Naive thymus-derived CD4-positive, alpha-beta T cell (primary cell): ENCODE data around the gene CAPN10. TPM values are rescaled to one million over a fixed set of nuclear protein-coding genes. Genes with fewer than 3 reads are reported as not detected.

Experiments used
- ATAC-seq: fragments of 150-1000 bp; cut with Tn5 transposase; 2 replicates; pipeline ENCODE4 v1.10.0; 2021; ENCODE audit warnings: mild to moderate bottlenecking, moderate library complexity
- CTCF ChIA-PET: fragments of 350-600 bp; sonication (Branson Sonifier 250); formaldehyde crosslinking; loops from one replicate; lab custom pipeline; 2021; ENCODE audit warnings: antibody characterized with exemption; lab: Charles Lee
- POLR2A ChIA-PET: fragments of 350-600 bp; sonication (Branson Sonifier 250); formaldehyde crosslinking; loops from one replicate; lab custom pipeline; 2021; ENCODE audit warnings: antibody characterized with exemption, inconsistent platforms; lab: Charles Lee
- DNase-seq, 9 donors: peaks; one replicate each; pipeline versions ENCODE4 v3.0.0 to v3.0.0-alpha.2; 2020 to 2022; ENCODE audit warnings: mixed read lengths in 1 of 9
- H3K27ac ChIP-seq: one replicate; pipeline ENCODE4 v1.7.0; 2013; ENCODE audit warnings: mild to moderate bottlenecking, low read depth, low read length, moderate library complexity
- H3K27me3 ChIP-seq, 2 donors: one replicate each; pipeline ENCODE4 v1.7.0; 2013; ENCODE audit warnings: low read length in 2 of 2, mild to moderate bottlenecking in 2 of 2, moderate library complexity in 2 of 2; ENCODE audit not compliant: control insufficient read depth in 2 of 2, insufficient read depth in 2 of 2
- H3K36me3 ChIP-seq, 3 experiments: 1 replicate in 2 of 3; 2 replicates in 1 of 3; pipeline ENCODE4 v1.7.0; 2013; ENCODE audit warnings: low read length in 3 of 3, mild to moderate bottlenecking in 3 of 3, moderate library complexity in 1 of 3; ENCODE audit not compliant: insufficient read depth in 3 of 3, control insufficient read depth in 2 of 3
- H3K4me1 ChIP-seq, 2 donors: one replicate each; pipeline ENCODE4 v1.7.0; 2013; ENCODE audit warnings: low read length in 2 of 2, mild to moderate bottlenecking in 2 of 2, moderate library complexity in 1 of 2; ENCODE audit not compliant: control insufficient read depth in 2 of 2, insufficient read depth in 2 of 2
- H3K4me3 ChIP-seq: 2 replicates; pipeline ENCODE4 v1.7.0; 2013; ENCODE audit warnings: mild to moderate bottlenecking, low read length
- H3K9me3 ChIP-seq, 3 experiments: 1 replicate in 2 of 3; 2 replicates in 1 of 3; pipeline ENCODE4 v1.7.0; 2013; ENCODE audit warnings: low read length in 3 of 3; ENCODE audit not compliant: control insufficient read depth in 2 of 3
- H3K27ac Mint-ChIP-seq, 9 donors: one replicate each; pipeline ENCODE4 v1.8.0; 2020 to 2022; ENCODE audit warnings: mixed read lengths in 9 of 9, mild to moderate bottlenecking in 8 of 9, moderate library complexity in 5 of 9, inconsistent platforms in 2 of 9
- H3K27me3 Mint-ChIP-seq, 5 donors: one replicate each; pipeline ENCODE4 v1.8.0; 2021 to 2022; ENCODE audit warnings: mixed read lengths in 5 of 5, mild to moderate bottlenecking in 1 of 5
- H3K36me3 Mint-ChIP-seq, 5 donors: one replicate each; pipeline ENCODE4 v1.8.0; 2020 to 2022; ENCODE audit warnings: mixed read lengths in 5 of 5, mild to moderate bottlenecking in 3 of 5, inconsistent platforms in 1 of 5
- H3K4me1 Mint-ChIP-seq, 7 donors: one replicate each; pipeline ENCODE4 v1.8.0; 2020 to 2022; ENCODE audit warnings: mixed read lengths in 7 of 7, mild to moderate bottlenecking in 3 of 7, inconsistent platforms in 1 of 7
- H3K4me3 Mint-ChIP-seq, 10 donors: one replicate each; pipeline ENCODE4 v1.8.0; 2020 to 2022; ENCODE audit warnings: mild to moderate bottlenecking in 10 of 10, mixed read lengths in 10 of 10, moderate library complexity in 6 of 10, inconsistent platforms in 2 of 10
- H3K9me3 Mint-ChIP-seq, 11 donors: one replicate each; pipeline ENCODE4 v1.8.0; 2020 to 2022; ENCODE audit warnings: mixed read lengths in 11 of 11, mild to moderate bottlenecking in 4 of 11, inconsistent platforms in 1 of 11, moderate library complexity in 1 of 11
- intact Hi-C, 2 donors: fragments of 100-400 bp; cut with micrococcal nuclease; formaldehyde crosslinking; loops; one replicate each; pipeline ENCODE4 v1.15.1; 2023
- polyA plus RNA-seq, 2 donors: library from polyadenylated mRNA; unstranded; fragments of 300-500 nt; fragmentation: Illumina TruSeq; gene quantifications; one replicate each; pipeline ENCODE4 v1.2.3, GENCODE V29; 2021
- total RNA-seq, 6 experiments: library from RNA in 5 of 6; stranded (reverse) in 5 of 6; gene quantifications; 1 replicate in 5 of 6; 2 replicates in 1 of 6; pipeline ENCODE4 v1.2.3 and lab custom pipeline; 2021 to 2026

Gene CAPN10
- total and polyA plus RNA-seq, 7 experiments from 2014 or later: 8.4 to 74.8 (median 54.9) TPM

DNA sequence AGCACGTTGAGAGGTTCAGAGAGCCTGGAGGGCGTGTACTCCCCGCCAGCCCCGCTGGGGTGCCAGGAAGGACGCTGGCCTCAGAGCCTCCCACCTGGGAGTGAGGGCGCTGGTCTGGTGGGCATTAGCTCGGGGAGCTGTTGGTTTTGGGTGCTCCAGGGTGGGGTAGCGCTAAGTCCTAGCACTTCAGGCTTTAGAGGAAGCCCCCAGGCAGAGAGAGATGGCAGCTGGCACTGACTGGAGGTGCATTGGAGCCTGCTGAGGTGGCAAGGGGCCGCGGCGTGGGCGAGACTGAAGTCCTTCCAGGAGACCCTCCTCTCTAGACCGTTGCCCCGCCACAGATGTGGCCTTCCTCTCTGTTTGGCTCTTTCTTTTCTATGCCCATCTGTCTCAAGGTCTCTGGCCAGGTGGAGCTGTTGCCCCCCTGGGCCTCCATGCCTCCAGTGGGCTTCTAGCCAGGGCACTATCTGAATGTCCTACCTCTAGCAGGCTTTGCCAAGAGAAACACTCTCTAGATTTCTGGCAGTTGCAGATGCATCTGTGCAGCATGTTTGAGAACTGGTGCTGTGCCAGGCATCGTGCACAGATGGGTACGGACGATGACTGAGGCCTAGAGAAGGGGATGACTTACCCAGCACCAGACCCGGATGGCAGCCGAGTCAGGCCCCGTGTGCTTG, 6.6 kb downstream of the CAPN10 start:
- ATAC-seq (no peak), DNase-seq (peak in 1 of 9 donors; percentile 0)
- Mint-ChIP-seq H3K4me1 (peaks cover 10 to 17% (median 15%) of the 10 kb centered on the region in 7 donors), H3K9me3 (no peaks in the 10 kb centered on the region), H3K4me3 (no peak overlapping the region), H3K36me3 (peaks cover 0 to 16% (median 0%) of the 10 kb centered on the region in 5 donors), H3K27me3 (no peaks in the 10 kb centered on the region), H3K27ac (peak overlapping the region in 2 of 9 donors; percentile 41 to 57)
- Histone ChIP-seq H3K27ac (no peak overlapping the region), H3K27me3 (no peaks in the 10 kb centered on the region), H3K4me1 (peaks cover 6 to 9% of the 10 kb centered on the region in 2 donors), H3K9me3 (no peaks in the 10 kb centered on the region), H3K4me3 (no peak overlapping the region), H3K36me3 (peaks cover 0 to 90% (median 0%) of the 10 kb centered on the region in 3 experiments)
- ChIA-PET CTCF (no interaction called here), POLR2A (no interaction called here)
- intact Hi-C loops: loop anchor here in 1 of 2 donors (10.0 kb wide), 1 partner anchor 112 kb away; no protein-coding TSS in a partner anchor

DNA sequence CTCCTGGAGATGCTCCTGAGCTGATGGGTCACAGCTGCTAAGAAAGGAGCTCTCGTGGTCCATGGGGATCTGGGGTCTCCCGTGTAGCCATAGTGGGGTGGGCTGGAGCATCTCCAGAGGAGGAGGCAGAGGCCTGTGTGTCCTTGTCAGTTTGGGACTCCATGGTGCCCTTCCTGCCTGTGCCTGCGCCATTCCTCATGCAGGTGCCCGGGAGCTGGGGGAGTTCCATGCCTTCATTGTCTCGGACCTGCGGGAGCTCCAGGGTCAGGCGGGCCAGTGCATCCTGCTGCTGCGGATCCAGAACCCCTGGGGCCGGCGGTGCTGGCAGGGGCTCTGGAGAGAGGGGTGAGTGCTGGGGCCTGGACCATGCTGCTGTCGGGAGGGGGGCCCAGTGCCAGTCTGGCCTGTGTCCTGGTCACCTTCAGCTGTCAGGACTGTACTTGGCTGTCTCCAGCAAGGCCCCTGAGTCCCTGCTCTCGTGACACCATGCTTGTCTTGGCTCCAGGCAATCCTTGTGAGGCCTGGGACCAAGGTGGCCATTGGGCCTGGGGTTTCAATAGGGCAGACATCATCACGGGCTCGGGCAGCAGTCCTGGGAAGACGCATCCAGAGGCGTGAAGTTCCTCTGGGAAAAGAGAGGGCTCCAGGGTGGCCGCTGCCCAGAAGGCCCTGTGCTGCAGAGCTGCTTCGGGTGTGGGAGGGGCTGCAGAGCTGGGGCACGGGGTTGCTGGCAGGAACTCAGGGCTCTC, 7.3 kb downstream of the CAPN10 start:
- Mint-ChIP-seq H3K27ac (no peak overlapping the region), H3K27me3 (no peaks in the 10 kb centered on the region), H3K4me1 (peaks cover 3 to 10% (median 8%) of the 10 kb centered on the region in 7 donors), H3K36me3 (peaks cover 0 to 12% (median 0%) of the 10 kb centered on the region in 5 donors), H3K9me3 (no peaks in the 10 kb centered on the region), H3K4me3 (no peak overlapping the region)
- Histone ChIP-seq H3K9me3 (no peaks in the 10 kb centered on the region), H3K27me3 (no peaks in the 10 kb centered on the region), H3K36me3 (peaks cover 0 to 97% (median 0%) of the 10 kb centered on the region in 3 experiments), H3K4me1 (peaks cover 0 to 1% of the 10 kb centered on the region in 2 donors), H3K4me3 (no peak overlapping the region), H3K27ac (no peak overlapping the region)
- intact Hi-C loops: loop anchor here in 1 of 2 donors (2.0 to 10.0 kb wide), 2 partner anchors 31 to 111 kb away; partner anchors contain the start of gene GPR35
- CTCF ChIA-PET: no interaction called here
- POLR2A ChIA-PET: no interaction called here
- ATAC-seq (no peak), DNase-seq (peak in 1 of 9 donors; percentile 8)

DNA sequence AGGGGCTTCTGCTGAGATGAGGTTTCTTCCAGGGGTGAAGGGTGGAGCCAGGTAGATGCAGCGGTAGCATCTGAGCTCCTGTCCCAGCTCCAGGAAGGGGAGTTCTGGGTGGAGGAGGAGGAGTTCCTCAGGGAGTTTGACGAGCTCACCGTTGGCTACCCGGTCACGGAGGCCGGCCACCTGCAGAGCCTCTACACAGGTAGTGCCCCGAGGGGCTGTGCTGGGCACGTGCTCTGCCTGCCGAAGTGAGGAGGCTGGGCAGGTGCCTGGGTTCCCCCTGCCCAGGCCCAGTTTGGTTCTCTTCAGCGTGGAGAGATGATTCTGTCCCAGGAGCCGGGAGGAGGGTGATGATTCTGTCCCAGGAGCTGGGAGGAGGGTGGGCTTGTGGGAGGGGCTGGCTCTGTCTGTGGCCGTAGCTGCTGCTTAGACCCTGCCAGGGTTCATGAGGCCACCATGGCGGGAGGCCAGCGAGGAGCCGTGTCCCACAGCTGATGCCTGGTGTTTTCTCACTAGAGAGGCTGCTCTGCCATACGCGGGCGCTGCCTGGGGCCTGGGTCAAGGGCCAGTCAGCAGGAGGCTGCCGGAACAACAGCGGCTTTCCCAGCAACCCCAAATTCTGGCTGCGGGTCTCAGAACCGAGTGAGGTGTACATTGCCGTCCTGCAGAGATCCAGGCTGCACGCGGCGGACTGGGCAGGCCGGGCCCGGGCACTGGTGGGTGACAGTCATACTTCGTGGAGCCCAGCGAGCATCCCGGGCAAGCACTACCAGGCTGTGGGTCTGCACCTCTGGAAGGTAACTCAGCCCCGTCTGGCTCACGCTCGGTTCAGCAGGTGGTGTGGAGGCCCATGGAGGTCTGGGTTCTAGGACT, 8.2 kb downstream of the CAPN10 start:
- CTCF ChIA-PET: interaction anchor here (1.5 kb wide), 1 partner anchor 8 kb away, joined by 3 read pairs; the partner anchor contains the start of gene CAPN10
- no peak overlapping the region for H3K4me3 Mint-ChIP-seq
- peaks cover 0 to 100% (median 0%) of the 10 kb centered on the region in 3 experiments for H3K36me3 ChIP-seq

DNA sequence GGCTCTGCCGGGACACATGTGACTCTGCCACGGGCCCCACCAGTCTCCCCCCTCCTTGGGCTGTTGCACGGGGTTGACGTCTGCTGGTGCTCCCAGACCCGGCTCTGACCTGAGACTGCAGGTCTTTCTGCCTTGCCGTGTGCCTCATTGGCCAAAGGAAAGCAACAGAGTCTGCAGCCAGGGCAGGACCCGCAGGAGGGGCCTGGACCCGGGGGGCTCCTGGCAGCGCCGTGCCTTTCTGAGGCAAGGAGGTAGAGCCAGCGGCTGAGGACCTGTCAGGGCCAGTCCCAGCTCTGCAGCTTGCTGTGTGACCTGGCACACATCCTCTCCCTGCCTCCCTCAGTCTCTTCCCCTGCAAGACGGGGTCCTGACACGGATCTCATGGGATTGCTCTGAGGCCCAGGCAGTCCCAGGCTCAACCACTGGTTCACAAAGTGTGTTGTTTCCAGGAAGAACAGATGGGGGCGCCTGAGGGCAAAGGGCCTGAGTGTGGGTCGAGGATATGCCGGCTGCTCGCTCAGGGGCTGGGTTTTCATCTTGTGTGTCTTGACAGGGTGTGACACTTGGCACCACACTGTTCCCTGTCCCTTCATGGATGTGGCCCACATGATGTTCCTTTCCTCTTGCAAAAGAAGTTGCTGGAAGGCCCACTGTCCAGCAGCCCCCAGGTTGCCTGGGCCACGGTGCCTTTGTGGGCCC, 9.0 kb downstream of the CAPN10 start:
- Histone ChIP-seq H3K4me3 (no peak overlapping the region), H3K9me3 (no peaks in the 10 kb centered on the region), H3K27ac (no peak overlapping the region), H3K4me1 (no peaks in the 10 kb centered on the region), H3K27me3 (no peaks in the 10 kb centered on the region), H3K36me3 (peaks cover 0 to 100% (median 0%) of the 10 kb centered on the region in 3 experiments)
- intact Hi-C loops: loop anchor here in 1 of 2 donors (2.0 to 10.0 kb wide), 2 partner anchors 29 to 109 kb away; partner anchors contain the start of gene GPR35
- Mint-ChIP-seq H3K4me1 (peaks cover 0 to 7% (median 4%) of the 10 kb centered on the region in 7 donors), H3K27ac (no peak overlapping the region), H3K36me3 (peaks cover 0 to 9% (median 0%) of the 10 kb centered on the region in 5 donors), H3K27me3 (no peaks in the 10 kb centered on the region), H3K4me3 (no peak overlapping the region), H3K9me3 (no peaks in the 10 kb centered on the region)
- DNase-seq: peak in 6 of 9 donors; percentile 15 to 45 (median 32)
- ChIA-PET CTCF (interaction anchor here (1.5 kb wide), 1 partner anchor 9 kb away, joined by 3 read pairs; the partner anchor contains the start of gene CAPN10), POLR2A (interaction anchor here (0.6 kb wide), 1 partner anchor 26 kb away, joined by 3 read pairs; no protein-coding TSS in a partner anchor)
- ATAC-seq: no peak

More for the DNA sequence above, 8.2 kb downstream of the CAPN10 start:
- Mint-ChIP-seq H3K27me3 (no peaks in the 10 kb centered on the region), H3K36me3 (peaks cover 0 to 10% (median 0%) of the 10 kb centered on the region in 5 donors), H3K4me1 (peaks cover 0 to 7% (median 4%) of the 10 kb centered on the region in 7 donors), H3K9me3 (no peaks in the 10 kb centered on the region), H3K27ac (peak overlapping the region in 1 of 9 donors; percentile 83)
- no peak overlapping the region for H3K4me3 ChIP-seq
- ATAC-seq (no peak), DNase-seq (peak in 1 of 9 donors; percentile 6)
- intact Hi-C loops: loop anchor here in 1 of 2 donors (2.0 to 10.0 kb wide), 2 partner anchors 30 to 110 kb away; partner anchors contain the start of gene GPR35
- no peaks in the 10 kb centered on the region for H3K9me3 ChIP-seq
- no peaks in the 10 kb centered on the region for H3K27me3 ChIP-seq
- POLR2A ChIA-PET: interaction anchor here (0.6 kb wide), 1 partner anchor 27 kb away, joined by 3 read pairs; no protein-coding TSS in a partner anchor
- no peak overlapping the region for H3K27ac ChIP-seq
- no peaks in the 10 kb centered on the region for H3K4me1 ChIP-seq

DNA sequence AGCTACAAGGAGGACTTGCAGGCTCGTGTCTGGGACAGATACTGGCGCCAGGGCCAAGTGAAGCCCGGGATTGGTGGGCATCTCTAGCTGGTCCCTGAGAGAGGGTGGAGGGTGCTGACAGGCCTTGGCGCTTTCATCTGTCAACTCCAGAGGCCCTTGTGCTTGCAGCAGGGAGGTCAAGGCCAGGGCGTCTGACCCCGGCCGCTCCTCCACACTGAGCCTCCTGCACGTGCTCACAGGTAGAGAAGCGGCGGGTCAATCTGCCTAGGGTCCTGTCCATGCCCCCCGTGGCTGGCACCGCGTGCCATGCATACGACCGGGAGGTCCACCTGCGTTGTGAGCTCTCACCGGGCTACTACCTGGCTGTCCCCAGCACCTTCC, 9.5 kb downstream of the CAPN10 start:
- no peaks in the 10 kb centered on the region for H3K27me3 ChIP-seq
- POLR2A ChIA-PET: no interaction called here
- no peaks in the 10 kb centered on the region for H3K4me1 ChIP-seq
- ATAC-seq (no peak), DNase-seq (peak in 1 of 9 donors; percentile 6)
- H3K27ac Mint-ChIP-seq: no peak overlapping the region
- peaks cover 0 to 9% (median 0%) of the 10 kb centered on the region in 5 donors for H3K36me3 Mint-ChIP-seq
- H3K36me3 ChIP-seq: peaks cover 0 to 100% (median 0%) of the 10 kb centered on the region in 3 experiments
- H3K4me1 Mint-ChIP-seq: peaks cover 0 to 7% (median 4%) of the 10 kb centered on the region in 7 donors
- intact Hi-C loops: loop anchor here in 1 of 2 donors (10.0 kb wide), 1 partner anchor 109 kb away; no protein-coding TSS in a partner anchor
- H3K9me3 Mint-ChIP-seq: no peaks in the 10 kb centered on the region
- no peak overlapping the region for H3K27ac ChIP-seq
- no peak overlapping the region for H3K4me3 Mint-ChIP-seq
- CTCF ChIA-PET: interaction anchor here (1.5 kb wide), 1 partner anchor 9 kb away, joined by 3 read pairs; the partner anchor contains the start of gene CAPN10
- H3K4me3 ChIP-seq: no peak overlapping the region
- H3K9me3 ChIP-seq: no peaks in the 10 kb centered on the region
- no peaks in the 10 kb centered on the region for H3K27me3 Mint-ChIP-seq
